ENCODE data around the gene VWA3A.
"Not testable (repeated sequence)": the region's sequence is repeated elsewhere in the genome, so short reads cannot be mapped to it uniquely, and the experiment has no call there.

VWA3A gene

DNA sequence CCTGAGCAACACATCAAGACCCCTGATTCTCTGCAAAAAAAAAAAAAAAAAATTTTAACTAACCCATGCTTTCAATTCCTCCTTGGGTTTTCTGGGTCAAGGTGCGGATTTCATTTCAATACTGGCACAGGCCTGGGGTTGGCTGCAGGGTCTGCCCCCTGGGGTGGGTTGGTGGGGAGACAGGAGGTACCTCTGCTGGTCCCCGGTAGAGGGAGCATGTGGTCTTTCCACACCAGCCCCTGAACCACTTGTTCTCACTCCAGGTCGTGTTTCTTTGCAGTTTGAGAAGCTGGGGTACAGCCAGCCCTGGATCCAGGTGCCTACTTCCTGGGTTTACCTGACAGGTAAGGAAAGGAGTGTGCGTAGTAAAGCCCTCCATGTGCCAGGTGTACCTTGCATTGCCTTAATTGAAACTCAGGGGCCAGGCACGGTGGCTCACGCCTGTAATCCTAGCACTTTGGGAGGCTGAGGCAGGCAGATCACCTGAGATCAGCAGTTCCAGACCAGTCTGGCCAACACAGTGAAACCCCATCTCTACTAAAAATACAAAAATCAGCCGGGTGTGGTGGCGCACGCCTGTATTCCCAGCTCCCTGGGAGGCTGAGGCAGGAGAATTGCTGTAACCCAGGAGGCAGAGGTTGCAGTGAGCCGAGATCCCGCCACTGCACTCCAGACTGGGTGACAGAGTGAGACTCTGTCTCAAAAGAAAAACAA, 91.7 kb downstream of the VWA3A start:
- no peak for DNase-seq (ENCODE audit: low read depth)

DNA sequence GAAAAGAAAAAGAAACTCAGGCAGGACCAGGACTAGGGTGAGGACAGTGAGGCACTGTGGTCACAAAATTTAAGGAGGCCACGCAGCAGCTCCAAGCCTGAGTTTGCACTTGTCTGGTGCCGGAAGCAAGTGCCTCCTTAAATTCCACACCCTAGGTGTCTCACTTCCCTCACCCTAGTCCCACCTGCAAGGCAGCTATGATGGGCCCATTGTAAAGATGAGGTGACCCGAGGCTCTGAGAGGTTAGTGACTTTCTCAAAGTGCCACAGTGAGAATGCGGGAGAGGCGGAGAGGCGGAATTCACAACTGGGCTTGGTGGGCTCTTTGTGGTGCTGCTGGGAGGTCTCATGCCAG, 92.3 kb downstream of the VWA3A start:
- DNase-seq (ENCODE audit: low read depth): no peak

DNA sequence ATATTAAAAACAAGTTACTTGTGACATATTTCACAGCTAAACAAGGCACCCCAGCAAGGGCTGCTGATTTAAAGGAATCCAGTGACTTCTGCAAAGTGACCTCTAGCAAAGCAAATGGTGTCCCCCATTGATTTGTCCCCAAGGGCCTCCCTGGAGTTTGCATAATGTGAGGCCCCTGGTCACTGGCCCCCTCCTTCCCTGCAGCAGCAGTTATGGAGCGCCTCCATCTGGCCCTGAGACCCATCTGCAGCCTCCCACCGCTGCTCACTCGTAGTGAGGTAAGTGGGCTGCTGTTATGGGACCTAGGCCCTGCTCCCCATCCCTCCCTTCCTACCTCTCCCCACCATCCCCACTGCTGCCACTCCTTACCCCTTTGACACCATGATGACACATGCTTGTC, 94.2 kb downstream of the VWA3A start:
- no peak for DNase-seq (ENCODE audit: low read depth)

DNA sequence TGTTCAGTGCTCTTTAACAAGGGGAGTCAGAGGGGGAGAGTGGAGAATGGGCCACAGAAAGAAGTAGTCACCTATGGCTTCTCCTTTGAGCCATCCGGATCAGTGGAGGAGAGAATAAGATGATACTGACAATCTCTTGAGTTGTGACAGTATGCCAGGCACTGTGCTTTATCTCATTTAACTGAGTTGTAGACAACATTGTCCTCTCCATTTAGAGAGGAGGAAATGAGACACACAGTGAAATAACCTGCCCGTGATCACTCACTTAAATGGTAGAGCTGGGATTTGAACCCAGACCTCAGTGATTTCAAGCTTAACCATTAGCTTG, 95.9 kb downstream of the VWA3A start:
- no peak for DNase-seq (ENCODE audit: low read depth)

DNA sequence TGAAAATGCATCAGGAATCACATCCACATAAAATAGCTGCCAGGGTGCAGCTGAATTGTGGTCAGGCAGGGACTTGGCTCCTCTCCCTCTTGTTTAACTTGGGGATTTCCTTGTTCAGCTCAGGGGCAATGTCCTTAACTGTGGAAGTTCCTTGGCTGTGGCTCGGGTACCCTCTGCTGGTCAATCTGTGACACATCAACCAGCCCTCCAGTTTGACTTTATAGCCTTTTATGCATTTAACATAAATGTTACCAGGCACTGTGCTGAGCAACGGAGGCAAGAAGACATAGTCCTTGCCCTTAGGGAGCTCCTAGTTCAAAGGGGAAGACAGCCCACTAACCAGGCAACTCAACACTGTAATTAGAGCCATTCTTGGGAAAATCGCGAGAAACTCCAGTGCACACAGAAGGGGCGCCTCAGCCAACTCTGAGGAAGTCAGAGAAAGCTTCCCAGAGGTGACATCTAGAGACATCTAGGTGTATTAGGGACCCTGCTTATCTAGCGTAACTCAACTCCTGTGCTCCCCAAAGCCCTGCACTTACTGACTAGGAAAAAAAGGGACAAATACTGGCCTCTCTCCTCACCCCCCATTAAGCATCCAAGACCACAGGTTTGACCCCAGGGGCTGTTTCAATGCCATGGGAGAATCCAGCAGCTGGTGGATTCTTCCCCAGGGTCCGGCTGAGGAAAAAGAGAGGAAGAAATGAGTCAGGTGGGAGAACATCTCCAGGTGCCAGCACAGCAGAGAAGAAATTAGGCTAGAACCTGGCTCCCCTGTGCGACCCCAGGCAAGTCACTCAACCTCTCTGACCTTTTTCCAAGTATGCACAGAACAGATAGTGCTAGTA, 96.5 kb downstream of the VWA3A start:
- peak; percentile 43 for DNase-seq (ENCODE audit: low read depth)

DNA sequence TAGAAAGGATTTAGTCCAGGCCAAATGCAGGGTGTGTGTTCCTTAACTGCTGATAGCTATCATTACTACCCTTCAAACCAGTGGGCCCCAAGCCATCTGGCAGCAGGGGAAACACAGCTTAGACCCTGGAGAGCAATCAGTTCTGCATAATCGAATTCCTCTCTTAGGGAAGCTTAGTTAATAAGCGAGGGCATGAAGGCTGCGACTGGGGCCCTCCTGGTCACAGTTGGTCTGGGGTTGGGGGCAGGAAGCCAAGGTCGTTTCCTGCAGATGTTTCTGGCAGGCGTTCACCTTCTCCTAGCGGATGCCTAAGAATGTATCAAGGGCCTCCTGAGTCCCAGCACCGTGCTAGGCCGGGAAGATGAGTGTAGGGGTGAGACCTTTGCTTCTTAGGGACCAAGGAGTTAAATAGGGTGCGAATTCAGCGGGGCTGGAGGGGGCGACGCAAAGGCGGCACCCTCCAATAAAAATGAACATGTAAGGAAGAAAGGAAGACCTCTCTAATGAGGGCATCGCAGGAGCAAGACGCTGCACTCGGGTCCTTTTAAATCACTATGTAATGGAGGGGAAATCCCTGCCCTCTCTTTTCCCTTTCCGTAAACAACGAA, 97.2 kb downstream of the VWA3A start:
- DNase-seq (ENCODE audit: low read depth): peak; percentile 15

DNA sequence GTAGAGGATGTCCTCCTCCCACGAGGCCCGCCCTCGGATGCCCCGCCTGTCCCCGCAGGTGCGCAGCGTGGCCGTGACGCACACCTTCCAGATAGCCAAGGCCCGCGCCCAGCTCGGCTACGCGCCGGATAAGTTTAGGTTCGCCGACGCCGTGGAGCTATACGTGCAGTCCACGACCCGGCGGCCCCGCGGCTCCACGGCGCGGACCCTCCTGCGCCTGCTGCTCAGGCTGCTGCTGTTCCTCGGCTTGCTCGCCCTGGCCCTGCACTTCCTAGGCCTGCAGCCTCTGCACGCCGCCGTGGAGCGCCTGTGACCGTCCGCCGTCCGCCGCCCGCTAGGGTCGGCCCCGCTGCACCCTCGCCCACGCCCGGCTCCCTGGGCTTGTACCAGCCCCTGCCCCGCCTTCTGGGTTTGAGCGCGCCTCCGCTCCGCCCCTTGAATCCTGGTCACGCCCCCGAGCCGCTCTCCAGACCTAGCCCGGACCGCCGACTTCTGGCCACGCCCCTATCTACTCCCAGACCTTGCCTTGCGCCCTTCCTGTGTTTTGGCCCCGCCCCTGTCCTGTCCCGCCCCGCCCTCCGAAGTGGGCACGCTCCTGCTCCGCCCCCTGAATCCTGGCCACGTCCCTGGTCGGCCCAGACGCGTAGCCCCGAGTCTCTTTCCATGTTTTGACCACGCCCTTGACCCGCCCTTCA, 97.9 kb downstream of the VWA3A start:
- DNase-seq (ENCODE audit: low read depth): peak; percentile 89

DNA sequence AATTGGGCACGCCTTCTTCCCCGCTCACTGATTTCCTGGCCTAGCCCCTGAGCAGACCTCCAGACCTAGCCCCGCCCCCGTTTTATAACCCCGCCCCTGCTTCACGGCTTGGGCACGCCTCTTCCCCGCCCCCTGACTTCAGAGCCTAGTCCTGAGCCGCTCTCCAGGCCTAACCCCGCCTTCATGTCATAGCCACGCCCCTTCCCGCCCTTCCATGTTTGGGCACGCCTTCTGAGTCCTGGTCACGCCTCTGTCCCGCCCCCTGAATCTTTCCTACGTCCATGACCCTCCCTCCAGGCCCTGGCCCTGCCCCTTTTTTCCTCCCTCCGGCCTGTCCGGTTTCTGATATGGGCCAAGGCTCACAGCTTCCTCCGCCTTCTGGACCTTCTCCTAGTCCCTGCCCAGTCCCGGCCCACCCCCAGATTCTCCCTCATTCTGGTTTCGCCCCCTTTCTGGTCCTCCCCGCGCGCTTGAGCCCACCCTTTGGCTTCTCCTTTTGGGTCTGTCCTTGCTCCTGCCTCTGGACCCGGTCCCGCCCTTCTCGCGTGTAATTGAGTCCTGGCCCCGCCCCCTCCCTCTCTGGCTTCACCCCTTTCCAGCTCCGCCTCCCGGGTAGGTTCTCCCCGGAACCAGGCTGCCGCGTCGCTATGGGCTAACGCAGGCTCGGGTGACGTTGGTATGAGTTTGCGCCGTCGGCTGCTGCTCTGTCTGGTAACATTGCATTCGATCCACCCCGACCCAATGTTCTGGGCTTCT, 98.6 kb downstream of the VWA3A start:
- DNase-seq (ENCODE audit: low read depth): peak; percentile 99

DNA sequence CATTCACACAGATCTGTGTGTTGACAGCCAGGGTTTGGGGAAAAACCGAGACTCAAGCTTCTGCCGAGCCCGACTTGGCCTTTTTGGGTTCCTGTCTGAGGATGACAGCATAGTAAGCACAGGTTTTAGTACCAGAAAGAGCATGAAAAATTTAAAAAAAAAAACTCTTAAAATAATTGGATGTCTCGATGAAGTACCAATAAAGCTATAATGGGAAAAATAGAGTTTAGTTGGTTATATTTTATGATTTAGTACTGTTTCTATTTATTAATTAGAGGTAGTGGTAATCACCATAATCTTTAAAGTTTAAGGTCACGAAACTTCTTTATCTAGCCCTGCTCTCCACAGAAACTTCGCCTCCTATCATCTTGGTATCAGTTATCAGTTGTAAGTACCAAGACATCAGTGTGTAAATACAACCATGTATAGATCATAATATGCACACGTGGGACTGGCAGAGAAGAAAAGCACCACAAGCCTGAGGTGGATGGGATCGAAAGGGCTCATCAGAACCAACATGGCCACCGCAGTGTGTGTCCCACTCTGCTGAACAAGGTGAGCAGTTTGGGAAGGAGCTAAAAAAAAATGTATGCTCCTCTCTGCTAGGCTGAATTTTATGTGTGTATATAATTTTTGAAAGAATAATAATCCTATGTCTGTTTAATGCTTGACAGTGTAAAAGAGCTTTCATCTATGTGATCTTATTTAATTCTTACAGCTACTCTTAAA, 99.4 kb downstream of the VWA3A start:
- DNase-seq (ENCODE audit: low read depth): no peak

DNA sequence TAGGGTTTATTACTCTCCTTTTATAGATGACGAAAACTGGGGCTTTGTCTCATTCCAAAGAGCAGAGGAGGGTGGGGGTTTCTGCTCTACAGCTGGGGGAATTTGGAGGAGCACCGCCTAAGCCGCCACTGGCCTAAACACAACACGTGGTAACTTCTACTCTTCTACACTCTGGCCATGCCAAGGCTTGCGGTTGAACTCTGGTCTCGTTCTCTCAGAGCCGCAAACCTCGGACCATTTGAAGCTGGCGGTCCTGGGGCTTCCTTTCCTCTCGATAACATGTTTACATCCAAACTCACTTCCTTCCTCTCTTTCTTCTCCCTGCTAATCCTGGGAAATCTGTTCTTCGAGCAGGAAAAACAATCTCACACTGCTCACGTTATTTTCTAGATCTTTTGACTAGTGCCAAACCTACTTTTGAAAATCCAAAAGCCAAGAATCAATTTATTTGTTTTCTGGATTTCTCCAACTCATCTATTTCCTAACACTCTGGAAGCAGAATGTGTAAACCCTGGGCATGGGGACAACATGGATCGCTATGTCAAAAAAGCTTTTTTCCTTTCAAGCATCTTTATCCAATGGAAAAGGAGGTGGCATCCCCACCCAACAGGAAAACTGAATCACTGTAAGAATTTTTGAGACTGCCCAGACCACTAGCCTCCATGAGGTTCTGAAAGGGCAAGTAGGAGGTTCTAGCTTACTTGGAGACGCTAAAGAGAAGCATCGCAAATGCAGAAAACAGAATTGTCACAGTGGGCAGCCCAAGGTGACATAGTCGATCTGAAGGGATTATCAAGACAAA, 100.1 kb downstream of the VWA3A start:
- peak; percentile 61 for DNase-seq (ENCODE audit: low read depth)

DNA sequence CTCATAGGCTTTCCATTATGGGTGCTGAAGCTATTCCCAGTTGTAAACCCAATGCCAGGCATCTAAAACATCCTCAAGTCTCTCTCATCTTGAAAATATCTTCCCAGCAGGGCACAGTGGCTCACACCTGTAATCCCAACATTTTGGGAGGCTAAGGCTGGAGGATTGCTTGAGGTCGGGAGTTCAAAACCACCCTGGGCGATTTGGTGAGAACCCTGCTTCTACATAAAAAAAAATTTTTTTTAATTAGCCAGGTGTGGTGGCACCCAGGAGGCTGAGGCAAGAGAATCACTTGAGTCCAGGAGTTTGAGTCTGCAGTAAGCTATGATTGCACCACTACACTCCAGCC, 100.7 kb downstream of the VWA3A start:
- no peak for DNase-seq (ENCODE audit: low read depth)

DNA sequence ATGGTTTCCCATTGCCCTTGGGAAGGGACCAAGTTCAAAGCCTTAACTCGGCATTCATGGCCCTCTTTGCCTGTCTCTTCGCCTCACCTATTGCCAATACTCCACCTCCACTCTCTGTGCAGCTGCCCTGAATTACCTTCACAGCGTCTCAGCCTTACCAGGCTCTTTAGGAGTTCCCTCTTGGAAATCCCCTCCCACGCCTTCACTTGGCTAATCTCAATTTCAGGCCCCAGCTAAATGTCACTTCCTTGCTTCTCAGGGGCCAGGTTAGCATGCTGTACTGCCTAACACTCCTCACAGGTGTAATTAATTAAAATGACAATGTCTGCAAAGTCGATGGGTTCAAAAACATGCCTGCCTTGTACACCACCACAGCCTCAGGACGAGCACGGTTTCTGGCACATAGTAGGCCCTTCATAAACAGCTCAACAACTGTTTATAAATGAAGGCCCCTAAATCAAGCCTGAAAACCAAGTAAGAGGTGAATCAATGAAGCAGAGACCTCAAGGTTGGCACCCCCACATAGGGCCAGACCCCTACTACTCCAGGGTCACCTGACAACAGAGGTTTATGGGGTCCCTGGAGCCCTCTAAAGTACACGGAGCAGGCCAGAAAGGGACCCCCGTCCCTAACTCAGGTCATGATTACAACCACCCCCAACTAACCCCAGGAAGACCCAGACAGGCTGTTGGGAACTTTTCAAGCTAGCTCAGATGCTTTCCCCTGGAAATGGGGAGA, 102.5 kb downstream of the VWA3A start:
- no peak for DNase-seq (ENCODE audit: low read depth)

DNA sequence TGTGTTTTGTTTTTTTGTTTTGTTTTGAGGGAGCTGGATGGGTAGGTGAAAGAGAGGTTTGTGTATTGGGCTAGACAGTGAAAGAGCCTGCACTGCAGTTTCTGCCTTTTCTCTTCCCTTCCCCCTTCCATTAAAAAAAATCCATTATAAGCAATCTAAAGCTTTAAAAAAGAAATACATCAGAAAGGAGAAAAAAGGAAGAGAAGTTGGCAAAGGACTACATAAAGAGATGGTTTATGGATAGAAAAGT, 103.0 kb downstream of the VWA3A start:
- no peak for DNase-seq (ENCODE audit: low read depth)

DNA sequence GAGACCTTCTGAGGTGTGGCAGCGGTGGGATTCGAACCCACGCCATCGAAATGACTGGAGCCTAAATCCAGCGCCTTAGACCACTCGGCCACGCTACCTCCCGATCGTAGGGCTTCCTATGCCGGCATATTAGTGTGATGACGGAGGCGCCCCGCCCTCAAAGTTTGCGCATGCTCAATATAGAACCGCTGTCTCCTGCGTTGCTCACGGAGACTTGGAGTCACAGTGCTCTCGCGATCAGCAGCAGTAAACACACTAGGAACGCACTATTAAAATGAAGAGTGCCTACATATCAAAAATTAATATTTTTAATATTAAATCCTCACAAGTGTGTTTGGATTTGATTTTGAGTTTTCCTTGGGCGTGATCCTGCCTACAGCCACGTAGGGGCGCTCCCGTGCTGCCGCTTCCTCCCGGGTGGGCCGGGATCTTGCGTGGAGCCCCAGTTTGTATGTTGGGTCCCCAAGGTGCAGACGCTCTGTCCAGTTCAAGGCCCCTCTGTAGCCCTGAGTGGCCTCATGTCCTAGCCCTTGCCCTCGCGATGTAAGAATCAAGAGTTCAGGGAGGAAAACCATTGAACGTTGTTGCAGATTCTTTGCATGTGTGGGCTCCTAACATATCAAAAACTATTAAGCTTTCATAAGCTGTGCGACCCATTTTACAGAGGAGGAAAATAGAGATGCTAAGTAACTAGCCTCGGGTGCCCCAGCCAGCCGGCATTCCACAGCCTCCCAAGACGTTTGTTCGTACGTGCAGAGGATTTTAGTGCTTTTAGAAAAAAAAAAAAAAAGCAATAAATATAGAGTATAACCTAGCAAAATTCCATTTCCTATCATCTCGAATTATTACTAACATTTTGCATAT, 103.6 kb downstream of the VWA3A start:
- peak; percentile 82 for DNase-seq (ENCODE audit: low read depth)

DNA sequence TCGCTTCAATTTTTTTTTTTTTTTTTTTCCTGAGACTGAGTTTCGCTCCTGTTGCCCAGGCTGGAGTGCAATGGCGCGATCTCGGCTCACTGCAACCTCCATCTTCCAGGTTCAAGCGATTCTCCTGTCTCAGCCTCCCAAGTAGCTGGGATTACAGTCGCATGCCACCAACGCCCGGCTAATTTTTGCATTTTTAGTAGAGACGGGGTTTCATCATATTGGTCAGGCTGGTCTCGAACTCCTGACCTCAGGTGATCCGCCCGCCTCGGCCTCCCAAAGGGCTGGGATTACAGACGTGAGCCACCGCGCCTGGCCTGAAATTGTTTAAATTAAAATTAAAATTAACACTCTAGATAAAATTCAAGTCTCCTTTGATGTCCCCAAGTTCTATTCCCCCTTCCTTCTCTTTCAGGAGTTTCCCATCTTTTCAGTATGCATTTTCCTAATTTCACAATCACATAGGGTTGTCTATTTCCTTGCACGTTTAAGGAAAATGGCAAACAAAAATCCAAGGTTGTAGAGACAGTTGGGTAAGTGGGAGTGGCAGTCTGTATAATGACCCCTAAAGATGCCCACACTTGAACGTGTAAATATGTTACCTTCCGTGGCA, 104.3 kb downstream of the VWA3A start:
- DNase-seq (ENCODE audit: low read depth): not testable (repeated sequence)

DNA sequence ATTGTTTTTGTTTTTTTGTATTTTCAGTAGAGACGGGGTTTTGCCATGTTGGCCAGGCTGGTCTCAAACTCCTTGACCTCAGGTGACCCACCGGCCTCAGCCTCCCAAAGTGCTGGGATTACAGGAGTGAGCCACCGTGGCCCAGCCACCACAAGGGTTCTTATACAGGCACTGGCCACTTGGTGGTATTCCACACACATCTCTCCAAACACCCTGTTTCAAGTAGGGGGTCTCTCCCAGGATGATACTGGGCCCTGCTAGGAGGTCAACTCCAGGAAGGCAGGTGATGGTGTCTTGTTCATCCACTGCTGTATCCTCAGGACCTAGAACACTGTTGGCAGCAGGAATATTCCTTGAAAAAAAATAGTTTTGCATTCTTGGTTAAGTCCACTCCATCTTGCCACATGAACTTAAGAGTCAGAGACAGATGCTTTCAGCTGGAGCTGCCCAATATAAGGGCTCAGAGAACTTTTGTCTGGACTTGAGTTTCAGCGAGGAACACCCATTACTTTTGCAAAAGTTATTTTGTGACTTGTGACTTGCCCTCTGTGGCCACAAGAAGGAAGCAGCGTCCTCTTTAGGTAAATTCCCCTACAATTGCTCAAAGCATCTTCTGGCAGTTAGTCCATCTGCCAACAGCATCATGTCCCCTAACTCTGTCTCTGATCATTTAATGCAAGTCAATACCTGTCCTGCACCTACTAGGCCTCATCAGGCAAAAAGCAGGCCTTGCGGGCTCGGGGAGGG, 106.4 kb downstream of the VWA3A start:
- no peak for DNase-seq (ENCODE audit: low read depth)

DNA sequence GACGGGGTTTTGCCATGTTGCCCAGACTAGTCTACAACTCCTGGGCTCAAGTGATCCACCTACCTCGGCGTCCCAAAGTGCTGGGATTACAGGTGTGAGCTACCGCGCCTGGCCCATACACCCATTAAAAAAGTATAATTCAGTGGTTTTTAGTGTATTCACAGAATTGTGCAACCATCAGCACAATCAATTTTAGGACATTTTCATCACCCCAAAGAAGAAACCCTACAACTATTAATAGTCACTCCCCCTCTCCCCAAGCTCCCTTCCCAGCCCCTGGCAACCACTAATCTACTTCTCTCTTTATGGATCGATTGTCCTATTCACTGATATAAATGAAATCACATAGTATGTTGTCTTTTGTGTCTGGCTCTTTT, 109.9 kb downstream of the VWA3A start:
- no peak for DNase-seq (ENCODE audit: low read depth)

DNA sequence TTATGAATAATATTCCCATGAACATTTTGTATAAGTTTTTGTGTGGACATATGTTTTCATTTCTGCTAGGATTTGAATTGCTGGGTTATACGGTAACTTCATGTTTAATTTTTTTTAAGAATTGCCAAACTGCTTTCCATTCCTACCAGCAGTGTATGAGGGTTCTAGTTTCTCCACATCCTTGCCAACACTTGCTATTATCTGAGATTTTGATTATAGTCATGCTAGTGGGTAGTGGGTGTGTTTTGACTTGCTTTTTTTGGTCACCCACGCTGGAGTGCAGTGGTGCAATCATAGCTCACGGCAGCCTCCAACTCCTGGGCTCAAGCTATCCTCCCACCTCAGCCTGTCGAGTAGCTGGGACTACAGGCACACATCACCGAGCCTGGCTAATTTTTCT, 110.8 kb downstream of the VWA3A start:
- no peak for DNase-seq (ENCODE audit: low read depth)

Data from activated T-helper 1 cell treated with Interleukin-2 at 50 U/mL for 16 hours (primary cell).